Breast epithelium (tissue), 4 donors: Measurements from ENCODE around the gene SKAP1. TPM values are rescaled to one million over a fixed set of nuclear protein-coding genes. Genes with fewer than 3 reads are reported as not detected.
"Not testable (repeated sequence)": the region's sequence is repeated elsewhere in the genome, so short reads cannot be mapped to it uniquely, and the experiment has no call there.

ENCODE experiments used
- DNase-seq, 2 donors: peaks; one replicate each; pipeline ENCODE4 v3.0.0-alpha.2; 2019; ENCODE audit warnings: low spot score in 2 of 2
- H3K27ac ChIP-seq, 2 donors: fragments of 200-600 bp; sonication (generic) in 1 of 2; one replicate each; pipeline ENCODE4 v1.5.1; 2016 to 2019; ENCODE audit warnings: mild to moderate bottlenecking in 1 of 2
- H3K27me3 ChIP-seq, 2 donors: fragments of 200-600 bp; sonication (generic) in 1 of 2; one replicate each; pipeline versions ENCODE4 v1.5.1 to v1.6.0; 2017 to 2019; ENCODE audit warnings: control low read depth in 1 of 2, mild to moderate bottlenecking in 1 of 2
- H3K36me3 ChIP-seq: fragments of 200-600 bp; one replicate; pipeline ENCODE4 v1.5.1; 2019
- H3K4me1 ChIP-seq, 2 donors: fragments of 200-600 bp; sonication (generic); one replicate each; pipeline ENCODE4 v1.5.1; 2016 to 2019; ENCODE audit warnings: control low read depth in 1 of 2
- H3K4me3 ChIP-seq, 3 donors: fragments of 200-600 bp; sonication (generic); 1 replicate in 2 of 3; 2 replicates in 1 of 3; pipeline ENCODE4 v1.5.1; 2016 to 2019; ENCODE audit warnings: mild to moderate bottlenecking in 3 of 3, moderate library complexity in 2 of 3
- H3K9me3 ChIP-seq, 2 donors: fragments of 200-600 bp; sonication (generic) in 1 of 2; one replicate each; pipeline ENCODE4 v1.5.1; 2016 to 2019; ENCODE audit warnings: control low read depth in 1 of 2
- POLR2A ChIP-seq: fragments of 450-650 bp; IDR thresholded peaks from one replicate; pipeline ENCODE4 v1.6.1; 2016; ENCODE audit warnings: antibody characterized with exemption, mild to moderate bottlenecking, moderate library complexity
- POLR2AphosphoS5 ChIP-seq, 3 donors: sonication (generic); formaldehyde crosslinking; IDR thresholded peaks; one replicate each; pipeline ENCODE4 v1.6.1; 2017; ENCODE audit warnings: antibody characterized with exemption in 3 of 3
- intact Hi-C: fragments of 100-400 bp; cut with DNase I; formaldehyde crosslinking; loops from one replicate; pipeline ENCODE4 v1.15.1; 2023; ENCODE audit warnings: low total_unique reads
- total RNA-seq, 3 donors: library from RNA; depleted of rRNA; stranded (reverse); fragments of >200 nt; gene quantifications; one replicate each; pipeline ENCODE4 v1.1.0, GENCODE V29; 2016
- TF ChIP-seq, protein P1 (sequence below), 3 donors: fragments of 450-650 bp; IDR thresholded peaks; one replicate each; pipeline ENCODE4 v1.5.1; 2016 to 2017; ENCODE audit warnings: antibody characterized with exemption in 3 of 3, mild to moderate bottlenecking in 3 of 3, moderate library complexity in 3 of 3

The SKAP1 gene
- total RNA-seq, 3 donors from 2014 or later: 1.1 to 7.5 (median 5.9) TPM

DNA sequence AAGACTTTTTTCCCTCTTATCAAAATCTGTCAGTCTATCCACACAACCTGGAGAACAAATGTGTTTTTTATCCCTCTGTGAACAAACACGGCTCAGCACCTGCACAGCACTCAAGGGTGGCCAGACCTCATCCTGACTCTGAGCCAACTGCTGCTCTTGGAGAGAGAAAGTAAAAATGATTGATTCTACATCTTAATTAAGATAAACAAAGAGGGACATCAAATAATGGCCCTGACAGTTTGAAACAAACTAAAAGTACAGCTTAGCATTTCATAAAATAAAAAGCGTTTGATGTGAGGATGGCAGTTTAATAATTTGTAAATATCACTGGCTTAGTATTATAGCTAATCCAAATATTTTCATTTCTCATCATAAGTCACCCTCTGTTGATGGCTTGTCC lies 216.2 kb downstream of the SKAP1 start:
- intact Hi-C loops: no loop called here
- no peak overlapping the region for H3K4me3 ChIP-seq
- no peaks in the 10 kb centered on the region for H3K27me3 ChIP-seq
- TF ChIP-seq POLR2A (no peak), POLR2AphosphoS5 (IDR thresholded peaks at IDR 0.05) (no peak)
- TF ChIP-seq, protein P1, sequence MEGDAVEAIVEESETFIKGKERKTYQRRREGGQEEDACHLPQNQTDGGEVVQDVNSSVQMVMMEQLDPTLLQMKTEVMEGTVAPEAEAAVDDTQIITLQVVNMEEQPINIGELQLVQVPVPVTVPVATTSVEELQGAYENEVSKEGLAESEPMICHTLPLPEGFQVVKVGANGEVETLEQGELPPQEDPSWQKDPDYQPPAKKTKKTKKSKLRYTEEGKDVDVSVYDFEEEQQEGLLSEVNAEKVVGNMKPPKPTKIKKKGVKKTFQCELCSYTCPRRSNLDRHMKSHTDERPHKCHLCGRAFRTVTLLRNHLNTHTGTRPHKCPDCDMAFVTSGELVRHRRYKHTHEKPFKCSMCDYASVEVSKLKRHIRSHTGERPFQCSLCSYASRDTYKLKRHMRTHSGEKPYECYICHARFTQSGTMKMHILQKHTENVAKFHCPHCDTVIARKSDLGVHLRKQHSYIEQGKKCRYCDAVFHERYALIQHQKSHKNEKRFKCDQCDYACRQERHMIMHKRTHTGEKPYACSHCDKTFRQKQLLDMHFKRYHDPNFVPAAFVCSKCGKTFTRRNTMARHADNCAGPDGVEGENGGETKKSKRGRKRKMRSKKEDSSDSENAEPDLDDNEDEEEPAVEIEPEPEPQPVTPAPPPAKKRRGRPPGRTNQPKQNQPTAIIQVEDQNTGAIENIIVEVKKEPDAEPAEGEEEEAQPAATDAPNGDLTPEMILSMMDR (IDR thresholded peaks at IDR 0.05): no peak
- H3K36me3 ChIP-seq: no peaks in the 10 kb centered on the region
- H3K4me1 ChIP-seq: no peaks in the 10 kb centered on the region
- no peak overlapping the region for H3K27ac ChIP-seq
- no peaks in the 10 kb centered on the region for H3K9me3 ChIP-seq
- DNase-seq: no peak

DNA sequence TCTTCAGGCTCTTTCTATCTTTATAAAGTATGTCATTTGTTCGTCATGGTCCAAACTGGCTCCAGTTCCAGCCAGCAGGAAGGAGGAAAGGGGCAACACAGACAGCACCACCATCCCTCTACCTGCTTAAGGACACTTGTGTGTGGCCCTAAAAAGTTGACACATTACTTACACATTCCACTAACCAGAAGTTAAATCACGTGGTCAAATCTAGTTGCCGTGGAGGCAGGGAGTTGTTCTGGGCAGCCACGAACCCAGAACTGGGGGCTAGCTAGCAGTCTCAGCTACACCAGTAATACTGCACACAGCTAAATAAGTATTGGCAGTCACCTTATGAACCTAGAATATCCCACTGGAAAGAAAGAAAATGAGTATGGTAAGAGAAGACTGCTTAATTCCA lies 218.2 kb downstream of the SKAP1 start:
- DNase-seq: no peak
- Histone ChIP-seq H3K27me3 (no peaks in the 10 kb centered on the region), H3K4me1 (no peaks in the 10 kb centered on the region), H3K36me3 (no peaks in the 10 kb centered on the region), H3K9me3 (no peaks in the 10 kb centered on the region), H3K4me3 (no peak overlapping the region), H3K27ac (no peak overlapping the region)
- intact Hi-C loops: no loop called here
- no peak for TF ChIP-seq POLR2AphosphoS5 (IDR thresholded peaks at IDR 0.05)
- TF ChIP-seq POLR2A: no peak
- TF ChIP-seq, protein P1 (IDR thresholded peaks at IDR 0.05): no peak

DNA sequence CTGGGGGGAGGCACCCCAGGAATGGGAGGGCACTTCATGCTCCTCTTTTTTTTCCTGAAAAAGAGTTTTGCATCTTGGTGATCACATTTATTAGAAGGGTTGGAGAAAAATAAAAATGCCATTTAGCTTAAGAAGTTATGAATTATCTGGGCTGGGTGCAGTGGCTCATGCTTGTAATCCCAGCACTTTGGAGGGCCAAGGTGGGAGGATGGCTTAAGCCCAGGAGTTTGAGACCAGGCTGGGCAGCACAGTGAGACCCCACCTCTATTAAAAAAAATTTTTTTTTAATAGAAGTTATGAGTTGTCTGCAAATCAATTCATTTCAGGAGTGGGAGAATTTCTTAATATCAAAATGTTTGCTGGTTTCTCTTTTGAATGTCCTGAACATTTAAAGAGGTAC lies 219.0 kb downstream of the SKAP1 start:
- intact Hi-C loops: no loop called here
- TF ChIP-seq POLR2A: no peak
- TF ChIP-seq, protein P1 (IDR thresholded peaks at IDR 0.05): no peak
- no peak for TF ChIP-seq POLR2AphosphoS5 (IDR thresholded peaks at IDR 0.05)
- H3K27me3 ChIP-seq: no peaks in the 10 kb centered on the region

DNA sequence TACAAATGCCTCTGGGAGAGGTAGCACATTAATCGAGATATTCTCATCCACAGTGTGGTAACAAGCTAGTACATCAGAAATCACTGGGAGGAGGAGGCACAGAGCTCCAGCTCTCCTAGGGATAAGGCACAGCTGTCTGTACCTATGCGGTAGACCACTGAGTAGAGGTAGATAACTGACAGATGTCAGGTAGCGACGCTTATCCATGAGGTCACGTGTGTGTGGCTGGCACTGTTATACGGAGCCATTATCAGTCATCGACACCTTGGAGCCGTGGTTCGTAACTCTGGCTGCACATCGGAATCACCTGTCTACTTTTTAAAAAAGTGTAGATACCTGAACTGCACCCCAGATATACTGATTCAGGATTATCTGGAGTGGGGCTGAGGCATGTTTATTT lies 220.0 kb downstream of the SKAP1 start:
- no peak for TF ChIP-seq POLR2A
- TF ChIP-seq, protein P1 (IDR thresholded peaks at IDR 0.05): no peak
- TF ChIP-seq POLR2AphosphoS5 (IDR thresholded peaks at IDR 0.05): no peak
- H3K4me1 ChIP-seq: no peaks in the 10 kb centered on the region
- no peaks in the 10 kb centered on the region for H3K9me3 ChIP-seq
- no peaks in the 10 kb centered on the region for H3K36me3 ChIP-seq
- no peaks in the 10 kb centered on the region for H3K27me3 ChIP-seq
- no peak overlapping the region for H3K4me3 ChIP-seq
- intact Hi-C loops: loop anchor here (10.0 kb wide), 1 partner anchor 1045 kb away; no protein-coding TSS in a partner anchor
- DNase-seq: no peak
- no peak overlapping the region for H3K27ac ChIP-seq

More for the DNA sequence above, 219.0 kb downstream of the SKAP1 start:
- no peak overlapping the region for H3K4me3 ChIP-seq
- no peaks in the 10 kb centered on the region for H3K9me3 ChIP-seq
- DNase-seq: no peak
- H3K4me1 ChIP-seq: no peaks in the 10 kb centered on the region
- no peak overlapping the region for H3K27ac ChIP-seq
- no peaks in the 10 kb centered on the region for H3K36me3 ChIP-seq

DNA sequence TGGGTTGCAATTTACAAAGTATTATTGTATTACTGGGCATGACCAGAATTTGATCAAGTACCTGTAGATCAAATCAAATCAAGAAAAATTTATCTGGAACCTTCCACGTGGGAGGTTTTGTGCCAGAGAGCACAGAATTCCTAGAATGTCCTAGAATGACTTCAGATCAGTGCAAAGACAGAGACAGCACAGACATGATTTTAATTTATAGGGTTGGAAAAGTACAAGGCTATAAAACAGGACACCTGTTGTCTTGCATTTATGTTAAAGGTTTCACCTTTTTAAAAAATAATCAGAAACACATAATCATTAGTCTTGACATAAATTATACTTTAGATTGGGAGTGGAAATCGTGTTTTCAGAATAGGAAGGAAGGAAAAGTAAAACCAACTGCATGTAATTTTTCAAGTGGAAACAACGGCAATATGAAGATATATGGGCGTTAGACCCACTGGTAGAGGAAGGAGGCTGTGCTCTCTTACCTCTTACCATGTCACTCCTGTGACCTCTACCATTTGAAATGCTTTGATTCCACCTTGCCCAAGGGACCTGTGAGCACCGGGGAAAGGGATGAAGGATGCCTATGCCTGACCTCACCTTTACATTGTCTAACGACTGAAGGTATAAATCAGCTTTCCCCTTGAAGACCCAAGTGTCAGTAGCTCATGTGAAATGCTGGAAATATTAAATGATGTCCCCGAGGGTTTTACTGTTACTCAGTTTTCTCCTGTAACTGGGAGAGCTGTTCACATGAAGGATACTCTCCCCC lies 222.1 kb downstream of the SKAP1 start:
- Histone ChIP-seq H3K4me3 (no peak overlapping the region), H3K4me1 (no peaks in the 10 kb centered on the region), H3K27ac (no peak overlapping the region), H3K36me3 (no peaks in the 10 kb centered on the region), H3K27me3 (no peaks in the 10 kb centered on the region), H3K9me3 (no peaks in the 10 kb centered on the region)
- TF ChIP-seq, protein P1 (IDR thresholded peaks at IDR 0.05): no peak
- TF ChIP-seq POLR2A: no peak
- TF ChIP-seq POLR2AphosphoS5 (IDR thresholded peaks at IDR 0.05): no peak
- intact Hi-C loops: loop anchor here (10.0 kb wide), 1 partner anchor 1047 kb away; no protein-coding TSS in a partner anchor
- DNase-seq: no peak

DNA sequence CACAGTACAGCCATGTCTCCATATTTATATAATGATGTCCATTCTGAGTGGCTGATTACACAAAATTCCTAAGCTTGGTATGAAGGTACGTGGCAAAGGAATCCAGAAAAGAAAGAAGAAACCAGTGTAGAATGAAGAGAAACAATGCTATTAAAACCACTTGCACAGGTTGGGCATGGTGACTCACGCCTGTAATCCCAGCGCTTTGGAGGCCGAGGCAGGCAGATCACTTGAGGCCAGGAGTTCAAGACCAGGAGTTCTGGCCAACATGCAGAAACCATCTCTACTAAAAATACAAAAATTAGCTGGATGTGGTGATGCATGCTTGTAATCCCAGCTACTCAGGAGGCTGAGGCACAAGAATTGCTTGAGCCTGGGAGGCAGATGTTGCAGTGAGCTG lies 223.0 kb downstream of the SKAP1 start:
- intact Hi-C loops: loop anchor here (10.0 kb wide), 1 partner anchor 1048 kb away; no protein-coding TSS in a partner anchor
- not testable (repeated sequence) for DNase-seq, H3K27me3 ChIP-seq, H3K4me3 ChIP-seq, H3K4me1 ChIP-seq, H3K9me3 ChIP-seq, H3K36me3 ChIP-seq, H3K27ac ChIP-seq
